HepG2 (cell line): ENCODE results near the gene PNPLA2. TPM values are rescaled to one million over a fixed set of nuclear protein-coding genes. Genes with fewer than 3 reads are reported as not detected.

ENCODE experiments used
- ARNTL ChIP-seq: sonication (generic); formaldehyde crosslinking; IDR thresholded peaks from 2 replicates; pipeline ENCODE4 v1.4.0; 2020; ENCODE audit warnings: mild to moderate bottlenecking, missing genetic modification reagents
- CTCF ChIP-seq: sonication (generic); formaldehyde crosslinking; IDR thresholded peaks from 2 replicates; pipeline ENCODE4 v1.5.0; 2020; ENCODE audit warnings: mild to moderate bottlenecking, missing genetic modification reagents, moderate library complexity
- HNRNPUL1 ChIP-seq: fragments of 200-400 bp; formaldehyde crosslinking; IDR thresholded peaks from 2 replicates; pipeline ENCODE4 v1.6.1; 2017; ENCODE audit warnings: low read depth, mild to moderate bottlenecking, low read length, moderate library complexity
- KLF9 ChIP-seq: IDR thresholded peaks from 2 replicates; pipeline ENCODE4 v1.6.1; 2016; ENCODE audit warnings: low read depth
- MEIS2 ChIP-seq: sonication (generic); formaldehyde crosslinking; IDR thresholded peaks from 2 replicates; pipeline ENCODE4 v1.9.0; 2021; ENCODE audit warnings: mild to moderate bottlenecking, missing genetic modification reagents
- MLXIP ChIP-seq: sonication (generic); formaldehyde crosslinking; IDR thresholded peaks from 2 replicates; pipeline ENCODE4 v1.9.0; 2021; ENCODE audit warnings: missing genetic modification reagents, borderline replicate concordance
- NFE2L1 ChIP-seq: sonication (generic); formaldehyde crosslinking; IDR thresholded peaks from 2 replicates; pipeline ENCODE4 v1.4.0; 2020; ENCODE audit warnings: missing genetic modification reagents, mild to moderate bottlenecking, borderline replicate concordance
- RNF2 ChIP-seq: fragments of 450-650 bp; conservative IDR thresholded peaks from 2 replicates; pipeline ENCODE4 v1.6.1; 2016; ENCODE audit warnings: low read depth
- RXRA ChIP-seq: sonication (generic); formaldehyde crosslinking; IDR thresholded peaks from 2 replicates; pipeline ENCODE4 v1.5.1; 2020; ENCODE audit warnings: missing genetic modification reagents
- TBP ChIP-seq: sonication (generic); formaldehyde crosslinking; IDR thresholded peaks from 2 replicates; pipeline ENCODE4 v1.5.0; 2020; ENCODE audit warnings: missing genetic modification reagents
- TFAP4 ChIP-seq: sonication (generic); IDR thresholded peaks from 2 replicates; pipeline ENCODE4 v1.6.1; 2016; ENCODE audit warnings: low read depth, borderline replicate concordance
- ZFAT ChIP-seq: sonication (generic); formaldehyde crosslinking; conservative IDR thresholded peaks from 2 replicates; pipeline ENCODE4 v1.8.1; 2023; ENCODE audit warnings: missing genetic modification reagents, inconsistent platforms
- ZNF414 ChIP-seq: sonication (generic); formaldehyde crosslinking; IDR thresholded peaks from 2 replicates; pipeline ENCODE4 v1.5.0; 2020; ENCODE audit warnings: missing genetic modification reagents
- ZNF879 ChIP-seq: sonication (generic); formaldehyde crosslinking; IDR thresholded peaks from 2 replicates; pipeline ENCODE4 v1.8.1; 2023; ENCODE audit warnings: missing genetic modification reagents
- ZSCAN25 ChIP-seq: sonication (generic); formaldehyde crosslinking; IDR thresholded peaks from 2 replicates; pipeline ENCODE4 v1.8.0; 2022; ENCODE audit warnings: mild to moderate bottlenecking, missing genetic modification reagents
- polyA plus RNA-seq, 8 experiments: library from polyadenylated mRNA; depleted of rRNA in 3 of 8; stranded (reverse) in 7 of 8; unstranded in 1 of 8; fragments of >200 nt; fragmentation: Illumina TruSeq in 4 of 8; extraction: Trizol in 4 of 8; gene quantifications; 2 replicates each; pipeline versions ENCODE4 v1.2.1 to v1.2.3, GENCODE V29; 2011 to 2016; ENCODE audit warnings: low read depth in 4 of 8, missing spikeins in 1 of 8, mixed read lengths in 1 of 8; ENCODE audit not compliant: insufficient read depth in 1 of 8
- total RNA-seq, 5 experiments: library from RNA; depleted of rRNA; stranded (reverse); fragments of >200 nt; fragmentation: Illumina TruSeq; extraction: Trizol; gene quantifications; 2 replicates each; pipeline ENCODE4 v1.2.3, GENCODE V29; 2016; ENCODE audit warnings: low read depth in 1 of 5
- TF ChIP-seq, protein P1 (sequence below): sonication (generic); formaldehyde crosslinking; IDR thresholded peaks from 2 replicates; pipeline ENCODE4 v1.8.1; 2023; ENCODE audit warnings: mild to moderate bottlenecking, missing genetic modification reagents
- TF ChIP-seq, protein P2 (sequence below): sonication (generic); formaldehyde crosslinking; IDR thresholded peaks from 2 replicates; pipeline ENCODE4 v1.4.0; 2020; ENCODE audit warnings: missing genetic modification reagents

PNPLA2 gene
- total and polyA plus RNA-seq, 2 of the 13 experiments (the other 11 are each of a cell fraction or from before 2014, with no cell fraction given) = 10.5 to 43.2 TPM

DNA sequence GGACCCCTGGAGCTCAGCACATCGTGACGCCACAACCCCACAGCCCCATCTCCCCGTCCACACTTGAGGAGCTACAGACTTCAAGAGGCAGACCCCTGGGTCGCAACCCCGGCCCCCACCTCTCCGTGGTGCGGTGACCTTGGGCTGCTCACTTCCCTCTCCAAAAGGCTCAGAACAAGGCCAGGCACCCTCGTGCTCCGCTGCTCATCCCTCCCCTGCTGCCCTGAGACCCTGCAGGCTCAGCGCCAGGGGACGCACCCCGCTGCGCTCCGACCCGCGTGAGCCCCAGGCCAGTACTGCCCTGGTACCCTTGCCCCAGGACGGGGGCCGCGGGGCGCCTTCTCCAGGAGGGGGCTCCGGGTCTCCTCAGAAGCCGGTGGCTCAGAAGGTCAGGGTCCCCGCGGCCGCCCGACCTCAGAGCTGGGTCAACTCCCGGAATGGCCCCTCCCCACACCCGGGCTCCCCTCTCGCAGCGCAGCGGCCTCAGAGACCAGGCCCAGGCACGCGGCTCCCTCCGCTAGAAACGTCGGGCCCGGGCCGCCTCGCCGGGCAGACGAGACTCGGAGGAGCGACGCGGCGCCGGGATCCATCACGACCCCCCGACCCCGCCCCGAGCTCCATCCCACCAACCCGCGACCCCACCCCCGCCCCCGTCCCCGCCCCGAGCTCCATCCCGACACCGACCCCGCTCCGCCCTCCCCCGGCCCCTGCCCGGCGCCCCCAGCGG is 42.0 kb upstream of the PNPLA2 start (continued):
- TF ChIP-seq, protein P1, sequence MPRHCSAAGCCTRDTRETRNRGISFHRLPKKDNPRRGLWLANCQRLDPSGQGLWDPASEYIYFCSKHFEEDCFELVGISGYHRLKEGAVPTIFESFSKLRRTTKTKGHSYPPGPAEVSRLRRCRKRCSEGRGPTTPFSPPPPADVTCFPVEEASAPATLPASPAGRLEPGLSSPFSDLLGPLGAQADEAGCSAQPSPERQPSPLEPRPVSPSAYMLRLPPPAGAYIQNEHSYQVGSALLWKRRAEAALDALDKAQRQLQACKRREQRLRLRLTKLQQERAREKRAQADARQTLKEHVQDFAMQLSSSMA (CRISPR knock-in tag) = no peak
- TF ChIP-seq ZSCAN25 (0 out of 2 replicates have a peak, but pooled peaks have one; percentile 34), HNRNPUL1 (no peak), ZNF879 (no peak), TFAP4 (no peak), NFE2L1 (peak; percentile 72; the same call in 1 of the 2 replicates), MEIS2 (CRISPR knock-in tag) (no peak), ARNTL (no peak), ZFAT (CRISPR knock-in tag) (no peak), RXRA (peak; percentile 26; the same call in 1 of the 2 replicates), CTCF (CRISPR knock-in tag) (peak; percentile 52), MLXIP (CRISPR knock-in tag) (no peak), TBP (CRISPR knock-in tag) (no peak), RNF2 (0 out of 2 replicates have a peak, but pooled peaks have one; percentile 32), ZNF414 (0 out of 2 replicates have a peak, but pooled peaks have one; percentile 69), KLF9 (CRISPR knock-in tag) (no peak)
- TF ChIP-seq, protein P2, sequence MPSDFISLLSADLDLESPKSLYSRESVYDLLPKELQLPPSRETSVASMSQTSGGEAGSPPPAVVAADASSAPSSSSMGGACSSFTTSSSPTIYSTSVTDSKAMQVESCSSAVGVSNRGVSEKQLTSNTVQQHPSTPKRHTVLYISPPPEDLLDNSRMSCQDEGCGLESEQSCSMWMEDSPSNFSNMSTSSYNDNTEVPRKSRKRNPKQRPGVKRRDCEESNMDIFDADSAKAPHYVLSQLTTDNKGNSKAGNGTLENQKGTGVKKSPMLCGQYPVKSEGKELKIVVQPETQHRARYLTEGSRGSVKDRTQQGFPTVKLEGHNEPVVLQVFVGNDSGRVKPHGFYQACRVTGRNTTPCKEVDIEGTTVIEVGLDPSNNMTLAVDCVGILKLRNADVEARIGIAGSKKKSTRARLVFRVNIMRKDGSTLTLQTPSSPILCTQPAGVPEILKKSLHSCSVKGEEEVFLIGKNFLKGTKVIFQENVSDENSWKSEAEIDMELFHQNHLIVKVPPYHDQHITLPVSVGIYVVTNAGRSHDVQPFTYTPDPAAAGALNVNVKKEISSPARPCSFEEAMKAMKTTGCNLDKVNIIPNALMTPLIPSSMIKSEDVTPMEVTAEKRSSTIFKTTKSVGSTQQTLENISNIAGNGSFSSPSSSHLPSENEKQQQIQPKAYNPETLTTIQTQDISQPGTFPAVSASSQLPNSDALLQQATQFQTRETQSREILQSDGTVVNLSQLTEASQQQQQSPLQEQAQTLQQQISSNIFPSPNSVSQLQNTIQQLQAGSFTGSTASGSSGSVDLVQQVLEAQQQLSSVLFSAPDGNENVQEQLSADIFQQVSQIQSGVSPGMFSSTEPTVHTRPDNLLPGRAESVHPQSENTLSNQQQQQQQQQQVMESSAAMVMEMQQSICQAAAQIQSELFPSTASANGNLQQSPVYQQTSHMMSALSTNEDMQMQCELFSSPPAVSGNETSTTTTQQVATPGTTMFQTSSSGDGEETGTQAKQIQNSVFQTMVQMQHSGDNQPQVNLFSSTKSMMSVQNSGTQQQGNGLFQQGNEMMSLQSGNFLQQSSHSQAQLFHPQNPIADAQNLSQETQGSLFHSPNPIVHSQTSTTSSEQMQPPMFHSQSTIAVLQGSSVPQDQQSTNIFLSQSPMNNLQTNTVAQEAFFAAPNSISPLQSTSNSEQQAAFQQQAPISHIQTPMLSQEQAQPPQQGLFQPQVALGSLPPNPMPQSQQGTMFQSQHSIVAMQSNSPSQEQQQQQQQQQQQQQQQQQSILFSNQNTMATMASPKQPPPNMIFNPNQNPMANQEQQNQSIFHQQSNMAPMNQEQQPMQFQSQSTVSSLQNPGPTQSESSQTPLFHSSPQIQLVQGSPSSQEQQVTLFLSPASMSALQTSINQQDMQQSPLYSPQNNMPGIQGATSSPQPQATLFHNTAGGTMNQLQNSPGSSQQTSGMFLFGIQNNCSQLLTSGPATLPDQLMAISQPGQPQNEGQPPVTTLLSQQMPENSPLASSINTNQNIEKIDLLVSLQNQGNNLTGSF = no peak
